Mammary epithelial cell (primary cell): Measurements from ENCODE around the gene GNAL.

Experiments
- EZH2 ChIP-seq: IDR thresholded peaks from 2 replicates; pipeline ENCODE4 v1.6.1; 2012; ENCODE audit warnings: low read length, inconsistent platforms, borderline replicate concordance
- TF ChIP-seq, protein P1 (sequence below), 2 donors: IDR thresholded peaks in 1 of 2; conservative IDR thresholded peaks in 1 of 2; 2 replicates each; pipeline ENCODE4 v1.5.1; 2011 to 2012; ENCODE audit warnings: inconsistent platforms in 2 of 2, low read length in 2 of 2, mild to moderate bottlenecking in 2 of 2, control low read depth in 1 of 2, low read depth in 1 of 2; ENCODE audit not compliant: insufficient read depth in 1 of 2; ENCODE audit errors: extremely low read depth in 1 of 2

DNA sequence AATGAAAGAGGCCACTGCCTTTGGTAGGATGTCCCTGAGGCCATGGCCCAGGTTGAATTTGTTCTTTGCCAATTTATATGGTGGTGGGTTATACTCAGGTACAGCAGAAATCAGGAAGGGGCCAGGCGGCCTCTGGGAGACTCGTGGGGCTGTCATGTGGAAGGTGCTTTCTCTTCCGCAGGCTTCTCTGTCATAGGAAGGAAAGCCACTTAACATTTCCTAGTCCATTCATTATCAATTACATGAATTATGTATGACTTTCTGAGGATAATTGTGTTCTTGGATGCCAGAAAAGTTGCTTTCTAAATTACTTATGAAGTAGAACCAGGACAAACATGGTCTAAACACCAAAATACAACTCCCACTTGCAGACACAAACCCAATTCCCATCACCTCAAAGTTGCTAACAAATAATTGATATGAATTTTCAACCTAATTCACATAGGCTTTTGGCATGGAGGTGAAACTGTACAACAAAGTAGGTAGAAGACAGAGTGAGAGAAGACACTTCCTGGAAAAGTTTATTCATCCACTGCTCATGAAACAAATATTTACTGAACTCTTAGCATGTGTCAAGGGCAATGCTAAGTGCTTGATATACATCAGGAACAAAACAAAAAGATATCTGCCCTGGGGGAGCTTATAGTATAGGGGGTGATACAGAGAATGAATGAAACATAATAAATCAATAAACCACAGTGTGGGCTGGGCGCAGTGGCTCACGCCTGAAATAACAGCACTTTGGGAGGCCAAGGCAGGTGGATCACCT lies 111.7 kb downstream of the GNAL start:
- TF ChIP-seq, protein P1, sequence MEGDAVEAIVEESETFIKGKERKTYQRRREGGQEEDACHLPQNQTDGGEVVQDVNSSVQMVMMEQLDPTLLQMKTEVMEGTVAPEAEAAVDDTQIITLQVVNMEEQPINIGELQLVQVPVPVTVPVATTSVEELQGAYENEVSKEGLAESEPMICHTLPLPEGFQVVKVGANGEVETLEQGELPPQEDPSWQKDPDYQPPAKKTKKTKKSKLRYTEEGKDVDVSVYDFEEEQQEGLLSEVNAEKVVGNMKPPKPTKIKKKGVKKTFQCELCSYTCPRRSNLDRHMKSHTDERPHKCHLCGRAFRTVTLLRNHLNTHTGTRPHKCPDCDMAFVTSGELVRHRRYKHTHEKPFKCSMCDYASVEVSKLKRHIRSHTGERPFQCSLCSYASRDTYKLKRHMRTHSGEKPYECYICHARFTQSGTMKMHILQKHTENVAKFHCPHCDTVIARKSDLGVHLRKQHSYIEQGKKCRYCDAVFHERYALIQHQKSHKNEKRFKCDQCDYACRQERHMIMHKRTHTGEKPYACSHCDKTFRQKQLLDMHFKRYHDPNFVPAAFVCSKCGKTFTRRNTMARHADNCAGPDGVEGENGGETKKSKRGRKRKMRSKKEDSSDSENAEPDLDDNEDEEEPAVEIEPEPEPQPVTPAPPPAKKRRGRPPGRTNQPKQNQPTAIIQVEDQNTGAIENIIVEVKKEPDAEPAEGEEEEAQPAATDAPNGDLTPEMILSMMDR (conservative IDR thresholded peaks at IDR 0.05 in 1 of 2, IDR thresholded peaks at IDR 0.05 in 1 of 2; ENCODE audit: extremely low read depth in 1 of 2, insufficient read depth in 1 of 2, low read depth in 1 of 2, low read length in 2 of 2): no peak
- no peak for TF ChIP-seq EZH2
